Activated CD8-positive, alpha-beta memory T cell treated with anti-CD3 and anti-CD28 coated beads for 1 hour (primary cell): Measurements from ENCODE around the gene KLRC2.
"Not testable (repeated sequence)": the region's sequence is repeated elsewhere in the genome, so short reads cannot be mapped to it uniquely, and the experiment has no call there.

Experiments used
- DNase-seq, 2 donors: peaks; one replicate each; pipeline ENCODE4 v3.0.0-alpha.2; 2020; ENCODE audit warnings: low read depth in 1 of 2; ENCODE audit errors: extremely low read depth in 1 of 2

Gene KLRC2

DNA sequence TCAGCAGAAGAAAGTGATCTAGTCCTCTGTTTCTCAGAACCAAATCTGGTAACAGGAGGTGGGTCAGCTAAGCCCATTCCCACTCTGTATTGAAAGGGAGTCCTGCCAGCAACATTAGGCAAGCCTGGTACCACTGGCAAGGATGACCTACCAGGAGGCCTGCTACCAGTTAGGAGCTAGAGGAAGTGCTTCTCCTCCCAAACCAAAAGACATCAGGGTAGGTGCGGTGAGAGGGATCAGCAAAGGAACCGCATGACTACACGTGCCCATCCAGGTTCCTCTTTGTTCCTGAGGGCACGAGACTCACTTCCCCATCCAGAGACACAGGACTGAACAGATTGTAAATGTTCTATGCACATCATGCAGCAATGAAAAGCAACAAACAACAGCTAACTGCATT, 29.1 kb downstream of the KLRC2 start:
- no peak for DNase-seq

DNA sequence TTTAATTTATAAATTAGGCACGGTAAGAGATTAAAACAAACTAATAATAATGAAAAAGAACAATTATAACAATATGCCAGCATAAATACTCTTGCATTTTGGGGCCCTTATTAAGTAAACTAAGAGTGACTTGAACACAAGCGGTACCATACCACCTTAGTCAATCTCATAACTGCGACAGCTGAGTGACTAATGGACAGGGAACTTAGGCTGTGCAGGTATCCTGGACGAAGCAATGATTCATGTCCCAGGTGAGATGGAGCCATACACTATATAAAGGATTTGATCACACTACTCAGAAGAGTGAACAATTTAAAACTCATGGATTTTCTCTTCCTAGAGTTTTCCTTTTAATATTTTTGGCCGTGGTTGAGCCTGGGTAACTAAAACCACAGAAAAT, 30.5 kb downstream of the KLRC2 start:
- DNase-seq = no peak

DNA sequence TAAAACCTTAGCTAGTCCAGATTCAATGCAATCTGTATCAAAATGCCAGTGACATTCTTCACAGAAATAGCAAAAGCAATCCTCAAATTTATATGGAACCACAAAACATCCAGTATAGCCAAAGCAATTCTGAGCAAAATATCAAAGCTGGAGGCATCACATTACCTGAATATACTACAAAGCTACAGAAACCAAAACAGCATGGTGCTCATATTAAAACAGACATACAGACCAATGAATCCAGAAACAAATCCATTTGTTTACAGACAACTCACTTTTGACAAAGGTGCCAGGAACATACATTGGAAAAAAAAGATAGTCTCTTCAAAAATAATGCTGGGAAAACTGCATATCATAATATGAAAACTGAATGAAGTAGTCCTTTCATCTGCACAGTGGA, 31.0 kb downstream of the KLRC2 start:
- no peak for DNase-seq

DNA sequence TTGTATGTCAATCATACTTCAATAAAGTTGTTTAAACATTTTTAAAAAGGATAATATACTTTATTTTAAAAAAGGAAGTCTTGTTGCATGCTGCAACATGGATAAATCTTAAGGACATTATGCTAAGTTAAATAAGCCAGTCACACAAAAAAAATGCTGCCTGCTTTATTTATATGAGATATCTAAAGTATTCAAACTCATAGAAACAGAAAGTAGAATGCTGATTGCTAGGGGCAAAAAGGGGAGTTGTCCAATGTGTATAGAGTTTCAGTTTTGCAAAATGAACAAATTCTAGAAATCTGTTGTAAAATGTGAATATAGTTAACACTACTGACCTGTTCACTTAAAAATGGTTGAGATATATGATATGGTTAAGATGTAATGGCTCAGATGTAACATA, 35.0 kb downstream of the KLRC2 start:
- DNase-seq = no peak

DNA sequence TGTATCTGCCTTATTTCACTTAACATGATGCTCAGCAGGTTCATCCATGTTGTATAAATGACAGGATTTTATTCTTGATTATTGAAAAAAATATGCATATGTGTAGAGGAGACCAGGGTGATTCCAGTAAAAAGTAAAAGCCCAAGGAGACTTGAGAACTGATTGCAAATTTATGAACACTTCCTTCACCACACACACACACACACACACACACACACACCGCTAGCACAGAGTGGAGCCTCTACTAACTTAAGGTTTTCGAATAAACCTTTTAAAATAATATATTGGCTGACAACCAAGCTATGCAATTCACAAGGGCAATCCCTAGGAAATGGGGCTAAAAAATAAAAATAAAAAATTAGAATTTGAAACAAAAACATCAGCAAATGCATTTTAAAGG, 37.6 kb downstream of the KLRC2 start:
- DNase-seq = no peak

DNA sequence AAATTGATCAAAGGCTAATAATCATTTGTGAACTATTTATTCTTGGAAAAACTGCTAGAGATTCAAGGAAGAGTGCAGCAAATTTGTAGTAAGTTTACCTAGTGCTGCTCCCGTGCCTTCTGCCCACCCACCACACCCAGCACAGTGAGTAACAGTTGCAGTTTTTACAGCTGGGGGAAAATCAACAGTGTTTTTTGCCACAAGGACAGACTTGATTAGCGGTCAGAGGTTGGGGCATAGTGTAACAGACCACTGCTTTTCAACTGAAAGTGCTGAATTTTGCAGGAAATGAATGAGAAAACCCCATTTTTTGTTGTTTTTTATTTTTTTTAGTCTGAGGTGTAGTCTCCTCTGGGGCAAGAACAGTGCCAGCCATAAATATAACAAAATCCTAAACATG, 38.5 kb downstream of the KLRC2 start:
- no peak for DNase-seq

DNA sequence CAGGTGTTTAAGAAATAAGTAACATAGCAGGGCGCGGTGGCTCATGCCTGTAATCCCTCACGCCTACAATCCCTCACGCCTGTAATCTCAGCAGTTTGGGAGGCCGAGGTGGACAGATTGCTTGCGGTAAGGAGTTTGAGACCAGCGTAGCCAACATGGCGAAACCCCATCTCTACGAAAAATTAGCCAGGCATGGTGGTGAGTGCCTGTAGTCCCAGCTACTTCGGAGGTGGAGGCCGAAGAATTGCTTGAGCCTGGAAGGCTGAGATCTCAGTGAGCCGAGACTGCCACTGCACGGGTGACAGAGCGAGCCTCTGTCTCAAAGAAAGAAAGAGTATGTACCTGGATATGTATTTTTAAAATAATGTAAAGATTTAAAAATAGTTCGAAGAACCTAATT, 39.6 kb downstream of the KLRC2 start:
- DNase-seq = not testable (repeated sequence)

DNA sequence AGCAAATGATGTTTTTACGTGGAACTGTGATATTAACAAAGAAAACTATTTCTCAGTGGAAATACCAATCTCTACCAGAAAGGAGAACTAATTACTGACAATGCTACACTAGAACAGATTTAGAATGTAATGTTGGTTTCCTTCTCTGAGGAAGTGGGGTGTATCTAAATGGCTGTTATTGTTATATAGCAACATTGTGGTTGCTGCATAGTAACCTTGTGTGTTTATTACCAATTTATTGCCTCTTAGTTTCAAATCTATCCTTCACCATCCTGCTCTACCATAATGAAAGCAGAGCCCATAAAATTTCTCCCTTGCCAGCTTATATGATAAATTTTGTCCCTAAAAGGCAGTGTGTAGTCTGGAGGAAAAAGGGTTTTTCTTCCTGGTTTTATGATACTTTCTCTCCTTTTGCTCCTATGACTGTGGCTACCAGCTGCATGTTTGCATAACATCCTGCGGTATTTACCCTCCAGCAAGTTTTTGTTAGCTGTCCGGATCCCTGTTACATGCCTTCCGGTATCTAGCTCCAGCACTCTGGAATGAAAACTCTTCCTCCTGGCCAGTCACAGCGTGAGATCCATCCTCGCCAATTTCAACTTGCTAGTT, 40.3 kb downstream of the KLRC2 start:
- DNase-seq = no peak

DNA sequence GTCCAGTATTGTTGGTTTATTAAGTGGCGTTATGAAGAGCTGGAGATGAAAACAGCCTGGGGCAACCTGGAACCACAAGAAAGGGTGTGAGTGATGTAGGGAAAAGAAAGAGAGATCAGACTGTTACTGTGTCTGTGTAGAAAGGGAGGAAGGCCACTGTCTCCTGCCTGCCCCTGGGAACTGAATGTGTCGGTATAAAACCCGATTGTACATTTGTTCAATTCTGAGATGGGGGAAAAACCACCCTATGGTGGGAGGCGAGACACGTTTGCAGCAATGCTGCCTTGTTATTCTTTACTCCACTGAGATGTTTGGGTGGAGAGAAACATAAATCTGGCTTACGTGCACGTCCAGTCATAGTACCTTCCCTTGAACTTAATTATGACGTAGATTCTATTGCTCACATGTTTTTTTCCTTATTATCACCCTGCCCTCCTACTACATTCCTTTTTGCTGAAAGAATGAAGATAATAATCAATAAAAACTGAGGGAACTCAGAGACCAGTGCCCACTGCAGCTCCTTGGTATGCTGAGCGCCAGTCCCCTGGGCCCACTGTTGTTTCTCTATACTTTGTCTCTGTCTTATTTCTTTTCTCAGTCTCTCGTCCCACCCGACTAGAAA, 41.2 kb downstream of the KLRC2 start:
- peak in 1 of 2 donors; percentile 55 for DNase-seq

DNA sequence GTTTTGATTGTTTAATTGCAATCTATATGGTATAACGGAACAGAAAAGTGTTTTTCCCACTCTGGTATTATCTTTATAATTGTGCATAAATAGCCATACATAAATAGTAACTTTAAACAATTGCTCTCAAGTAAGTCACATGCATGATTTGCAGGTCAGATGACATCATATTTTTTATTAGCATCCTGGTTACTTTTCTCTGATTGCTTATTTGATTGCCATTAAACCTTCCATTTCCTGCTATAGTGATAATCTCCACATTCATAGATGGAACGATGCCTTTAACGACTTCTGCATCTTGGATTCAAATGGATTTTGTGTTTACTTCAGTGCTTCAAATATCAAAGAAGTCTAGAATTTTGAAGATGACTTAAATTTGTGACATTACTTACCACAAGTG, 42.5 kb downstream of the KLRC2 start:
- DNase-seq = no peak

DNA sequence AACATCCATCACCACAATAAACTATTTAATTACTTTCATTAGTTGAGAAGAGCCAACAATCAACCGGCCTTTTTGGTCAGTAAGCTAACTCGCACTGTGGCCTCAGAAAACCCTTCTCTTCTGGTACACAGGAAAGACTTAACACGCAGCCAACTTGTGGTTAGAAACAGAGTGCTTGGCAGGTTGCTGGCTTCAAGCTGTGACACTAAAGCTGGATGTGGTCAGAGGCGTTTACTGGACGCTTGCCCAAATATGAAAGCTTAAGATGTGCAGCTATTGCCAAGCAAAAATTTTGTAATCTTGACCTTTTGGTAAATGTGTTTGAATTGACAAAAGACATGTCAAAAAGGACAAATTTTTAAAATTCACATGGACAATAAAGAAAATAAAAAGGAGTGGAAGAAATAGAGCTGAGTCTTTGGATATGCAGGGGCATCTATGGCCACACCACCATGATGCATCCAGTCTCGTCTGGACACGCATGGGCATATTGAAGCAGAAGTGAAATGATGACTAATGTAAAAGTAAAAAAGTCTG, 43.3 kb downstream of the KLRC2 start:
- DNase-seq = no peak

DNA sequence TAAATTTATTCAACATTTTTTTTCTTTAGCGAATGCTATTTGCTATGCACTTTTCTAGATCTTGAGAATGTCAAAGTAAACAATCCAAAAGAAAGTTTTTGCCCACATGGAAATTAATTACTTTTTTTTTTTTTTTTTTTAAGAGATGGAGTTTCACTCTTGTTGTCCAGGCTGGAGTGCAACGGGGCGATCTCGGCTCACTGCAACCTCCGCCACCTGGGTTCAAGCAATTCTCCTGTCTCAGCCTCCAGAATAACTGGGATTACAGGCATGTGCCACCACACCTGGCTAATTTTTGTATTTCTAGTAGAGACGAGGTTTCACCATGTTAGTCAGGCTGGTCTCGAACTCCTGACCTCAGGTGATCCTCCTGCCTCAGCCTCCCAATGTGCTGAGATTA, 44.8 kb downstream of the KLRC2 start:
- DNase-seq = not testable (repeated sequence)

DNA sequence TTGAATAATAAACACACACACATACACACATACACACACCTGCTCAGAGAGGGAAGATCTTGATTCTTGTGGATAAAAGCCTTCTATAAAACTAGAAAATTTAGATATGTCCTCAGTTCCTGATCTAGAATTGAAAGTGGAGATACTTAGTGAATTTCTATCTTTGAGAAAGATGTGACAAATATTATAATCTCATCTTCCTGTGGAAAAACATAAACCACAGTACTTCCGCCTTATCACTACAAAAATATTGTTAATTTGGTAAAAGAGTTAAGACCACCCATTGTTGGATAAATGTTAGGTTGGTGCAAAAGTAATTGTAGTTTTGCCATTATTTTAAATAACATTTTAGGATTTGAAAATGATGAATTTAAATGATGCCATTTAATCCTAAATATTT, 45.9 kb downstream of the KLRC2 start, which contains the start of gene KLRK1:
KLRK1 (minus strand) TSS at position 138 of the 400 bp plus-strand sequence. CDS start 1,231 bp downstream, outside the sequence.
- no peak for DNase-seq

DNA sequence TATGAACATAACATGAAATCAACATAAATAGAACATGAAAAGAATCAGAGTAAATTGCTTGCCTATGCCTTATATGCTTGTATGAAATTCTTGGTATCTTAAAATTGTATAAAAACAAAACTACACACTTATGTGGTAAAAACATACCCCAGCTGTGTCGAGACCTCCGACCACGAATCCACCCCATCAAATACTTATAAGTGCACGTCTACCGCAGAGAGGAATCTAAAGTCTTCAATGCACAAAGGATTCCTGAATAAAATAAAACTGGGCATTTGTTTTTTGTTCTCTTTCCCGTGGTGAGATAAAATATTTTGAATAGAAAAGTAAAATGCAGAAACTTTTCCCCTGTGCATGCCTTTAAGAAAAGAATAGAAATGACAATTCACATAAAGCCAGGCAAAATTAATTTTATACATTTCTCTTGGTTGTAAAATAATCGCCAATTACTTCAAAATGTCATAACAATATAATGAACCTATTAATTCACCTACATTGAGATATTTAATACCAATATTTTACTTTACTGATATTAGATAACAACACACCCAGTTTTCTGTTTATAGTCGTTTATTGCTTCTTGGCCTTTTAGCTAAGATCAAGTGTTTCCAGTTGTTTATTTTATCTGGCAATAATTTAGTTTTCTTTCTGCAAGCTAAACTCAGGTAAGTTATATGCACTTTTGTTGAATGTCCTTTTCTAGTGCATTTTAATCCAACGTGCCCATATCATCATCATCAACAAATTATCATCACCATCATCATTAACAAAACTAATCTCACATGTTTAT, 47.0 kb downstream of the KLRC2 start:
- DNase-seq = no peak

DNA sequence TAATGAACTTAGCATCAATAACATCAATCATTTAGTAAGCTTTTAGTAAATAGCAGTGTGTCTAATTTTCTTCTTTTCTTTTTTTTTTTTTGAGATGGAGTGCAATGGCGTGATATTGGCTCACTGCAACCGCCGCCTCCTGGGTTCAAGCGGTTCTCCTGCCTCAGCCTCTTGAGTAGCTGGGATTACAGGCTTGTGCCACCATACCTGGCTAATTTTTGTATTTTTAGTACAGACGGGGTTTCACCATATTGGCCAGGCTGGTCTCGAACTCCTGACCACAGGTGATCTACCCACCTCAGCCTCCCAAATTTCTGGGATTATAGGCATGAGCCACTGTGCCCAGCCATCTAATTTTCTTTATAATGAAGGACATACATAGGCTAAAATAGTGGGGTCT, 48.3 kb downstream of the KLRC2 start:
- DNase-seq = not testable (repeated sequence)

DNA sequence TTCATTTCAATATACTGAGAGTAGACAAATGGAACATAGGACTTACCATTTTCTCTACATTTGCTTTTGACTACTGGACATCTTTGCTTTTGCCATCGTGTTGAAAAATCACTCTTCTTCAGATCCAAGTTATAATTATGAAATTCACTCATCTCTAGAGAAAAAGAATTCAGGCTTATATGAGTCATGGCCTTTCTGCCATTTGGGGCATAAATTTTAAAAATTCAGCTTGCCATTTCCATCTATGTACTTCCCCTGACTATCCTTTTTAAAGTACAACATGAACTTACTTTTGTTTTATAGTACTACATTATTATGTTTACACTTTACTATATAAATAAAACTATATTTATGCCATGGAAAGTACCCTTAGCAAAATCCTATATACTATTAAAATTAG, 49.0 kb downstream of the KLRC2 start:
- no peak for DNase-seq

DNA sequence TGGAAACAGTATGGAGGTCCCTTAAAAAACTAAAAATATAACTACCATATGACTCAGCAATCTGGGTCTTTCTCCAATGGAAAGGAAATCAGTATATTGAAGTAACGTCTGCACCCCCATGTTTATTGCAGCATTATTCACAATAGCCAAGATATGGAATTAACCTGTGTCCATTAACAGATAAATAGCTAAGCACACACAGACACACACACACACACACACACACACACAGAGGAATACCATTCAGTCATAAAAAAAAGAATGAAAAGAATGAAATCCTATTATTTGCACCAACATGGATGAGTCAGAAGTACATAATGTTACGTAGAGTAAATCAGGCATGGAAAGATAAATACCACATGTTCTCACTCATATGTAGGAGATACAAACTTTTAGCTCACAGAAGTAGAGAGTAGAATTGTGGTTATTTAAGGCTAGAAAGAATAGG, 50.6 kb downstream of the KLRC2 start:
- no peak for DNase-seq

DNA sequence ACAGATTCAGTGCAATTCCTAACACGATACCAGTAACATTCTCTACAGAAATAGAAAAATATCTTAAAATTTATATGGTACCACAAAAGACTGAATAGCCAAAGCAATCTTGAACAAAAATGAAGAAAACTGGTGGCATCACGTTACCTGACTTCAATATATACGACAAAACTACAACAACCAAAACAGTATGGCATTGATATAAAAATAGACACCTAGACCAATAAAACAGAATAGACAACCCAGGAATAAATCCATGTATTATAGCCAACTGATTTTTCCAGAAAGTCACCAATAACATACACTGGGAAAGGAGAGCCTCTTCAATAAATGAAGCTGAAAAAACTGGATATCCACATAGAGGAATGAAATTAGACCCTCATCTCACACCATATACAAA, 51.6 kb downstream of the KLRC2 start:
- DNase-seq = no peak

DNA sequence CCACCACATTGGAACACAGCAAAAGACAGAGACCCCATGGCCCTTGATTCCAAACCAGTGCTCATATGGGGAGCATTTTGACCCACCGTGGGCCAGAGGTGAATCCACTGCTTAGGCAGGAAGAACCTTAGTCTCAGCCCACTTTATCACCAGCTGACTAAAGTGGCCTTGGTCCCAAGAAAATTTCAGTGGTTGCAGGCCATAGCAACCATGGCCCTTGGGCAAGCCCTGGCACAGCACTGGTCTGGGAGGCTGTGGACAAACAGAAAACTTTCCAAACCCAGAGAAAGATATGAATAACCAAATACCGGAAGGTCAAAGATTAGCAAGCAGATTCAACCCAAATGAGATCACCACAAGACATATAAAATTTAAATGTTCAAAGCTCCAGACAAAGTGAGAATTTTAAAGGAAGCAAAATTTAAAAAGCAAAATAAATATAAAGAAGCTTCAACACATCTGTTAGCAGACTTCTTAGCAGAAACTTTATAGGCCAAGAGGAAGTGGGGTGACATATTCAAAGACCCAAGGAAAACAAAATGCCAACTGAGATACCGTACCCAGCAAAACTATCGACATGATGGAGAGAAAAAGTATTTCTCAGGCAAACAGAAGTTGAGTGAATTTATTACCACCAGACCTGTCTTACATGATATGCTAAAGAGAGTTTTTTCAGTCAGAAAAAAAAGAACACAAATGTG, 53.7 kb downstream of the KLRC2 start:
- DNase-seq = no peak
